GM23338 (cell line): Measurements from ENCODE around the gene SLC9A9. TPM values are rescaled to one million over a fixed set of nuclear protein-coding genes. Genes with fewer than 3 reads are reported as not detected.

Experiments used
- ATAC-seq: fragments of 200-7000 bp; cut with Tn5 transposase; 3 replicates; pipeline ENCODE4 v1.9.1; 2020
- DNase-seq: peaks from one replicate; pipeline ENCODE4 v3.0.0-alpha.2; 2015; ENCODE audit warnings: low spot score
- H2AFZ ChIP-seq: fragments of 200-600 bp; sonication (generic); 2 replicates; pipeline ENCODE4 v1.8.0; 2016; ENCODE audit warnings: antibody characterized with exemption, mild to moderate bottlenecking, moderate library complexity
- H3F3A ChIP-seq: fragments of 200-600 bp; sonication (generic); replicated peaks from 2 replicates; pipeline ENCODE4 v1.8.0; 2017; ENCODE audit warnings: antibody characterized with exemption, mixed run types, low read depth
- H3K27ac ChIP-seq: fragments of 200-600 bp; sonication (generic); 2 replicates; pipeline ENCODE4 v1.6.1; 2016; ENCODE audit warnings: low read depth
- H3K27me3 ChIP-seq: fragments of 200-600 bp; sonication (generic); 2 replicates; pipeline ENCODE4 v1.8.0; 2016; ENCODE audit warnings: mild to moderate bottlenecking, mixed run types, moderate library complexity; ENCODE audit not compliant: insufficient read depth
- H3K36me3 ChIP-seq: fragments of 200-600 bp; sonication (generic); 2 replicates; pipeline ENCODE4 v1.8.0; 2016; ENCODE audit warnings: mild to moderate bottlenecking; ENCODE audit not compliant: insufficient read depth
- H3K4me1 ChIP-seq: fragments of 200-600 bp; sonication (generic); 2 replicates; pipeline ENCODE4 v1.8.0; 2016; ENCODE audit warnings: mild to moderate bottlenecking, moderate library complexity; ENCODE audit not compliant: insufficient read depth
- H3K4me2 ChIP-seq: fragments of 200-600 bp; sonication (generic); 2 replicates; pipeline ENCODE4 v1.7.1; 2017; ENCODE audit warnings: mixed run types
- H3K4me3 ChIP-seq: fragments of 200-600 bp; sonication (generic); 2 replicates; pipeline ENCODE4 v1.6.1; 2016; ENCODE audit warnings: mixed run types
- H3K79me2 ChIP-seq: fragments of 200-600 bp; sonication (generic); replicated peaks from 2 replicates; pipeline ENCODE4 v1.8.0; 2017; ENCODE audit warnings: mild to moderate bottlenecking; ENCODE audit not compliant: insufficient read depth
- H3K9me2 ChIP-seq: fragments of 200-600 bp; sonication (generic); 2 replicates; pipeline ENCODE4 v1.8.0; 2017; ENCODE audit not compliant: insufficient read depth
- H4K20me1 ChIP-seq: fragments of 200-600 bp; sonication (generic); replicated peaks from 2 replicates; pipeline ENCODE4 v1.8.0; 2017; ENCODE audit warnings: mild to moderate bottlenecking; ENCODE audit not compliant: insufficient read depth
- H3K27ac Mint-ChIP-seq: 2 replicates; pipeline ENCODE4 v1.8.0; 2020; ENCODE audit warnings: inconsistent platforms, mild to moderate bottlenecking, moderate library complexity, mixed read lengths
- H3K27me3 Mint-ChIP-seq: 3 replicates; pipeline ENCODE4 v1.8.0; 2022; ENCODE audit warnings: low read depth, mild to moderate bottlenecking, moderate library complexity, mixed read lengths, inconsistent platforms; ENCODE audit not compliant: insufficient read depth, poor library complexity
- H3K36me3 Mint-ChIP-seq: 3 replicates; pipeline ENCODE4 v1.8.0; 2021; ENCODE audit warnings: low read depth, mild to moderate bottlenecking, inconsistent platforms, moderate library complexity, mixed read lengths
- H3K4me1 Mint-ChIP-seq: 3 replicates; pipeline ENCODE4 v1.8.0; 2020; ENCODE audit warnings: mild to moderate bottlenecking, inconsistent platforms, mixed read lengths
- H3K4me3 Mint-ChIP-seq: 3 replicates; pipeline ENCODE4 v1.8.0; 2021; ENCODE audit warnings: moderate library complexity, mild to moderate bottlenecking, inconsistent platforms, mixed read lengths
- H3K9me3 Mint-ChIP-seq: 3 replicates; pipeline ENCODE4 v1.8.0; 2020; ENCODE audit warnings: moderate library complexity, mild to moderate bottlenecking, inconsistent platforms, mixed read lengths
- CREB1 ChIP-seq: fragments of 250-450 bp; sonication (Bioruptor Pico); IDR thresholded peaks from 2 replicates; pipeline ENCODE4 v1.5.0; 2020; ENCODE audit warnings: low read depth, mild to moderate bottlenecking, moderate library complexity
- CTCF ChIP-seq, 2 experiments: fragments of 200-600 bp in 1 of 2; sonication (generic) in 1 of 2; conservative IDR thresholded peaks; 2 replicates each; pipeline versions ENCODE4 v1.5.1 to v1.6.1; 2016 to 2017; ENCODE audit warnings: antibody characterized with exemption in 2 of 2, low read depth in 2 of 2, mild to moderate bottlenecking in 2 of 2, moderate library complexity in 1 of 2
- ETS1 ChIP-seq: IDR thresholded peaks from 2 replicates; pipeline ENCODE4 v1.6.1; 2016; ENCODE audit warnings: antibody characterized with exemption
- EZH2 ChIP-seq: fragments of 200-600 bp; sonication (generic); IDR thresholded peaks from one replicate; pipeline ENCODE4 v1.8.0; 2017; ENCODE audit warnings: antibody characterized with exemption, mild to moderate bottlenecking, low read depth; ENCODE audit not compliant: unreplicated experiment
- EZH2phosphoT487 ChIP-seq: fragments of 200-600 bp; sonication (generic); IDR thresholded peaks from one replicate; pipeline ENCODE4 v1.8.1; 2018; ENCODE audit warnings: antibody characterized with exemption; ENCODE audit not compliant: unreplicated experiment
- JUNB ChIP-seq: IDR thresholded peaks from one replicate; pipeline ENCODE4 v1.6.1; 2016; ENCODE audit warnings: antibody characterized with exemption; ENCODE audit not compliant: unreplicated experiment
- POLR2AphosphoS5 ChIP-seq: IDR thresholded peaks from 2 replicates; pipeline ENCODE4 v1.6.1; 2016; ENCODE audit warnings: antibody characterized with exemption, low read depth
- ZNF114 ChIP-seq: fragments of 250-450 bp; sonication (Bioruptor Pico); IDR thresholded peaks from 2 replicates; pipeline ENCODE4 v1.5.0; 2020; ENCODE audit warnings: mild to moderate bottlenecking, moderate library complexity
- ZNF331 ChIP-seq: fragments of 250-450 bp; sonication (Bioruptor Pico); IDR thresholded peaks from 2 replicates; pipeline ENCODE4 v1.5.0; 2020; ENCODE audit warnings: low read depth, mild to moderate bottlenecking, moderate library complexity
- polyA plus RNA-seq: library from polyadenylated mRNA; unstranded; fragments of >200 nt; fragmentation: Nextera tagmentation; extraction: Ambion mirVana; gene quantifications from 2 replicates; pipeline ENCODE4 v1.2.1, GENCODE V29; 2016
- total RNA-seq: library from RNA; depleted of rRNA; stranded (reverse); fragments of >200 nt; shearing (Covaris generic); gene quantifications from 2 replicates; pipeline ENCODE4 v1.2.3, GENCODE V29; 2014
- TF ChIP-seq, protein P1 (sequence below): fragments of 250-450 bp; sonication (Bioruptor Pico); IDR thresholded peaks from 2 replicates; pipeline ENCODE4 v1.5.0; 2020; ENCODE audit warnings: mild to moderate bottlenecking, moderate library complexity

The SLC9A9 gene
- total and polyA plus RNA-seq, 2 experiments from 2014 or later, result 1.3 to 1.6 TPM

- Histone ChIP-seq H3K4me2 (no peak overlapping the region), H3F3A (no peaks in the 10 kb centered on the region), H4K20me1 (no peaks in the 10 kb centered on the region), H3K4me3 (no peak overlapping the region), H3K79me2 (no peaks in the 10 kb centered on the region), H2AFZ (no peak overlapping the region), H3K27ac (no peak overlapping the region), H3K4me1 (no peaks in the 10 kb centered on the region), H3K36me3 (no peaks in the 10 kb centered on the region), H3K27me3 (no peaks in the 10 kb centered on the region), H3K9me2 (no peaks in the 10 kb centered on the region)
- Mint-ChIP-seq H3K27ac (no peak overlapping the region), H3K4me3 (no peak overlapping the region), H3K4me1 (no peaks in the 10 kb centered on the region), H3K9me3 (no peaks in the 10 kb centered on the region), H3K36me3 (no peaks in the 10 kb centered on the region), H3K27me3 (peaks cover 2% of the 10 kb centered on the region)
- no peak for TF ChIP-seq ZNF114
- DNase-seq (no peak), ATAC-seq (no peak)
Observed at GRCh38 chr3:143224716-143225115, 623.6 kb downstream of the SLC9A9 start.

GRCh38 chr3:143222981-143223380, 625.3 kb downstream of the SLC9A9 start:
- Mint-ChIP-seq H3K27me3 (no peaks in the 10 kb centered on the region), H3K4me1 (peaks cover 6% of the 10 kb centered on the region), H3K4me3 (no peak overlapping the region), H3K27ac (no peak overlapping the region), H3K36me3 (no peaks in the 10 kb centered on the region), H3K9me3 (no peaks in the 10 kb centered on the region)
- no peaks in the 10 kb centered on the region for H3F3A ChIP-seq
- TF ChIP-seq ZNF114 (no peak), EZH2phosphoT487 (no peak), EZH2 (no peak), CTCF (conservative IDR thresholded peaks at IDR 0.05; ENCODE audit: low read depth in 2 of 2) (no peak), ZNF331 (no peak), JUNB (no peak), CREB1 (CRISPR knock-in tag) (no peak), POLR2AphosphoS5 (no peak), ETS1 (no peak)
- TF ChIP-seq, protein P1, sequence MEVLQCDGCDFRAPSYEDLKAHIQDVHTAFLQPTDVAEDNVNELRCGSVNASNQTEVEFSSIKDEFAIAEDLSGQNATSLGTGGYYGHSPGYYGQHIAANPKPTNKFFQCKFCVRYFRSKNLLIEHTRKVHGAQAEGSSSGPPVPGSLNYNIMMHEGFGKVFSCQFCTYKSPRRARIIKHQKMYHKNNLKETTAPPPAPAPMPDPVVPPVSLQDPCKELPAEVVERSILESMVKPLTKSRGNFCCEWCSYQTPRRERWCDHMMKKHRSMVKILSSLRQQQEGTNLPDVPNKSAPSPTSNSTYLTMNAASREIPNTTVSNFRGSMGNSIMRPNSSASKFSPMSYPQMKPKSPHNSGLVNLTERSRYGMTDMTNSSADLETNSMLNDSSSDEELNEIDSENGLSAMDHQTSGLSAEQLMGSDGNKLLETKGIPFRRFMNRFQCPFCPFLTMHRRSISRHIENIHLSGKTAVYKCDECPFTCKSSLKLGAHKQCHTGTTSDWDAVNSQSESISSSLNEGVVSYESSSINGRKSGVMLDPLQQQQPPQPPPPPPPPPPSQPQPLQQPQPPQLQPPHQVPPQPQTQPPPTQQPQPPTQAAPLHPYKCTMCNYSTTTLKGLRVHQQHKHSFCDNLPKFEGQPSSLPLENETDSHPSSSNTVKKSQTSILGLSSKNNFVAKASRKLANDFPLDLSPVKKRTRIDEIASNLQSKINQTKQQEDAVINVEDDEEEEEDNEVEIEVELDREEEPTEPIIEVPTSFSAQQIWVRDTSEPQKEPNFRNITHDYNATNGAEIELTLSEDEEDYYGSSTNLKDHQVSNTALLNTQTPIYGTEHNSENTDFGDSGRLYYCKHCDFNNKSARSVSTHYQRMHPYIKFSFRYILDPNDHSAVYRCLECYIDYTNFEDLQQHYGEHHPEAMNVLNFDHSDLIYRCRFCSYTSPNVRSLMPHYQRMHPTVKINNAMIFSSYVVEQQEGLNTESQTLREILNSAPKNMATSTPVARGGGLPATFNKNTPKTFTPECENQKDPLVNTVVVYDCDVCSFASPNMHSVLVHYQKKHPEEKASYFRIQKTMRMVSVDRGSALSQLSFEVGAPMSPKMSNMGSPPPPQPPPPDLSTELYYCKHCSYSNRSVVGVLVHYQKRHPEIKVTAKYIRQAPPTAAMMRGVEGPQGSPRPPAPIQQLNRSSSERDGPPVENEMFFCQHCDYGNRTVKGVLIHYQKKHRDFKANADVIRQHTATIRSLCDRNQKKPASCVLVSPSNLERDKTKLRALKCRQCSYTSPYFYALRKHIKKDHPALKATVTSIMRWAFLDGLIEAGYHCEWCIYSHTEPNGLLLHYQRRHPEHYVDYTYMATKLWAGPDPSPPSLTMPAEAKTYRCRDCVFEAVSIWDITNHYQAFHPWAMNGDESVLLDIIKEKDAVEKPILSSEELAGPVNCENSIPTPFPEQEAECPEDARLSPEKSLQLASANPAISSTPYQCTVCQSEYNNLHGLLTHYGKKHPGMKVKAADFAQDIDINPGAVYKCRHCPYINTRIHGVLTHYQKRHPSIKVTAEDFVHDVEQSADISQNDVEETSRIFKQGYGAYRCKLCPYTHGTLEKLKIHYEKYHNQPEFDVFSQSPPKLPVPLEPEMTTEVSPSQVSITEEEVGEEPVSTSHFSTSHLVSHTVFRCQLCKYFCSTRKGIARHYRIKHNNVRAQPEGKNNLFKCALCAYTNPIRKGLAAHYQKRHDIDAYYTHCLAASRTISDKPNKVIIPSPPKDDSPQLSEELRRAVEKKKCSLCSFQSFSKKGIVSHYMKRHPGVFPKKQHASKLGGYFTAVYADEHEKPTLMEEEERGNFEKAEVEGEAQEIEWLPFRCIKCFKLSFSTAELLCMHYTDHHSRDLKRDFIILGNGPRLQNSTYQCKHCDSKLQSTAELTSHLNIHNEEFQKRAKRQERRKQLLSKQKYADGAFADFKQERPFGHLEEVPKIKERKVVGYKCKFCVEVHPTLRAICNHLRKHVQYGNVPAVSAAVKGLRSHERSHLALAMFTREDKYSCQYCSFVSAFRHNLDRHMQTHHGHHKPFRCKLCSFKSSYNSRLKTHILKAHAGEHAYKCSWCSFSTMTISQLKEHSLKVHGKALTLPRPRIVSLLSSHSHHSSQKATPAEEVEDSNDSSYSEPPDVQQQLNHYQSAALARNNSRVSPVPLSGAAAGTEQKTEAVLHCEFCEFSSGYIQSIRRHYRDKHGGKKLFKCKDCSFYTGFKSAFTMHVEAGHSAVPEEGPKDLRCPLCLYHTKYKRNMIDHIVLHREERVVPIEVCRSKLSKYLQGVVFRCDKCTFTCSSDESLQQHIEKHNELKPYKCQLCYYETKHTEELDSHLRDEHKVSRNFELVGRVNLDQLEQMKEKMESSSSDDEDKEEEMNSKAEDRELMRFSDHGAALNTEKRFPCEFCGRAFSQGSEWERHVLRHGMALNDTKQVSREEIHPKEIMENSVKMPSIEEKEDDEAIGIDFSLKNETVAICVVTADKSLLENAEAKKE (CRISPR knock-in tag), result no peak
- H3K27ac ChIP-seq, result no peak overlapping the region
- no peaks in the 10 kb centered on the region for H3K27me3 ChIP-seq
- no peaks in the 10 kb centered on the region for H3K9me2 ChIP-seq
- no peak overlapping the region for H3K4me3 ChIP-seq
- H2AFZ ChIP-seq, result no peak overlapping the region
- H4K20me1 ChIP-seq, result no peaks in the 10 kb centered on the region
- H3K79me2 ChIP-seq, result no peaks in the 10 kb centered on the region
- no peak overlapping the region for H3K4me2 ChIP-seq
- no peaks in the 10 kb centered on the region for H3K36me3 ChIP-seq
- ATAC-seq (no peak), DNase-seq (no peak)
- H3K4me1 ChIP-seq, result peaks cover 8% of the 10 kb centered on the region
